HG02943 (cell line): Measurements from ENCODE around the gene WFDC12.

ENCODE experiments used
- ATAC-seq: cut with Tn5 transposase; IDR thresholded peaks from one replicate; pipeline ENCODE4 v1.9.1; 2021; ENCODE audit warnings: mild to moderate bottlenecking, low read depth, moderate library complexity; ENCODE audit not compliant: unreplicated experiment

Gene WFDC12

GRCh38 chr20:45115829-45116228 lies 8.4 kb downstream of the WFDC12 start:
- ATAC-seq = no peak

GRCh38 chr20:45115386-45115774 lies 8.9 kb downstream of the WFDC12 start:
- ATAC-seq = no peak

GRCh38 chr20:45114465-45115385 lies 9.5 kb downstream of the WFDC12 start, which contains the start of gene WFDC5:
WFDC5 (minus strand) TSS chr20:45115174; CDS start chr20:45115083, 91 bp downstream.
- no peak for ATAC-seq

GRCh38 chr20:45113865-45114264 lies 10.4 kb downstream of the WFDC12 start:
- no peak for ATAC-seq

GRCh38 chr20:45112754-45113153 lies 11.5 kb downstream of the WFDC12 start:
- no peak for ATAC-seq

- ATAC-seq = no peak
Measured at GRCh38 chr20:45111799-45112471, 12.3 kb downstream of the WFDC12 start.

- no peak for ATAC-seq
Measured at GRCh38 chr20:45111285-45111684, 13.0 kb downstream of the WFDC12 start.

- ATAC-seq = no peak
Measured at GRCh38 chr20:45110301-45110700, 14.0 kb downstream of the WFDC12 start.

GRCh38 chr20:45109634-45110033 lies 14.6 kb downstream of the WFDC12 start:
- ATAC-seq = no peak

- ATAC-seq = no peak
Measured at GRCh38 chr20:45105317-45105716, 18.9 kb downstream of the WFDC12 start.

GRCh38 chr20:45104786-45105185 lies 19.5 kb downstream of the WFDC12 start:
- ATAC-seq = no peak

- ATAC-seq = no peak
Measured at GRCh38 chr20:45103072-45103471, 21.2 kb downstream of the WFDC12 start.

- no peak for ATAC-seq
Measured at GRCh38 chr20:45101333-45101850, 22.9 kb downstream of the WFDC12 start.

GRCh38 chr20:45100563-45101245 lies 23.6 kb downstream of the WFDC12 start, which contains the start of gene KCNS1:
KCNS1 (minus strand) TSS chr20:45101127; CDS start chr20:45099236, 1,891 bp downstream.
- ATAC-seq = no peak

- ATAC-seq = no peak
Measured at GRCh38 chr20:45098103-45098773, 26.0 kb downstream of the WFDC12 start.

GRCh38 chr20:45097485-45098102 lies 26.7 kb downstream of the WFDC12 start:
- ATAC-seq = no peak

GRCh38 chr20:45096781-45097180 lies 27.5 kb downstream of the WFDC12 start:
- ATAC-seq = no peak

GRCh38 chr20:45095805-45096238 lies 28.4 kb downstream of the WFDC12 start:
- ATAC-seq = no peak

GRCh38 chr20:45094864-45095574 lies 29.2 kb downstream of the WFDC12 start:
- ATAC-seq = no peak
